ENCODE data around the gene GAS2.

GAS2 gene

GRCh38 chr11:22657101-22657694 lies 9.2 kb upstream of the GAS2 start:
- H3K9me3 Mint-ChIP-seq = no peaks in the 10 kb centered on the region
- CTCF ChIA-PET = interaction anchor here (0.7 to 1.3 kb wide), 4 partner anchors 13 to 32 kb away, joined by 3 to 7 read pairs (median 3); partner anchors contain the start of gene FANCF
- peaks cover 14% of the 10 kb centered on the region for H3K4me1 Mint-ChIP-seq
- H3K27me3 Mint-ChIP-seq = peaks cover 4% of the 10 kb centered on the region
- no peaks in the 10 kb centered on the region for H3K36me3 Mint-ChIP-seq
- no peak for DNase-seq
- no peak overlapping the region for H3K4me3 Mint-ChIP-seq
- no peak overlapping the region for H3K27ac Mint-ChIP-seq

- DNase-seq = no peak
- no peak overlapping the region for H3K27ac Mint-ChIP-seq
- no peaks in the 10 kb centered on the region for H3K9me3 Mint-ChIP-seq
- no peak overlapping the region for H3K4me3 Mint-ChIP-seq
- no peaks in the 10 kb centered on the region for H3K36me3 Mint-ChIP-seq
- H3K27me3 Mint-ChIP-seq = no peaks in the 10 kb centered on the region
- peaks cover 14% of the 10 kb centered on the region for H3K4me1 Mint-ChIP-seq
- CTCF ChIA-PET = no interaction called here
These were observed 6.6 kb upstream of the GAS2 start for GRCh38 chr11:22659783-22660182.

GRCh38 chr11:22666688-22667439 lies 453 bp downstream of the GAS2 start:
- peaks cover 41% of the 10 kb centered on the region for H3K27me3 Mint-ChIP-seq
- no peak overlapping the region for H3K27ac Mint-ChIP-seq
- H3K9me3 Mint-ChIP-seq = no peaks in the 10 kb centered on the region
- peak overlapping the region; percentile 54 for H3K4me3 Mint-ChIP-seq
- H3K36me3 Mint-ChIP-seq = no peaks in the 10 kb centered on the region
- peak; percentile 22 for DNase-seq
- peaks cover 18% of the 10 kb centered on the region for H3K4me1 Mint-ChIP-seq
- CTCF ChIA-PET = no interaction called here

DNA sequence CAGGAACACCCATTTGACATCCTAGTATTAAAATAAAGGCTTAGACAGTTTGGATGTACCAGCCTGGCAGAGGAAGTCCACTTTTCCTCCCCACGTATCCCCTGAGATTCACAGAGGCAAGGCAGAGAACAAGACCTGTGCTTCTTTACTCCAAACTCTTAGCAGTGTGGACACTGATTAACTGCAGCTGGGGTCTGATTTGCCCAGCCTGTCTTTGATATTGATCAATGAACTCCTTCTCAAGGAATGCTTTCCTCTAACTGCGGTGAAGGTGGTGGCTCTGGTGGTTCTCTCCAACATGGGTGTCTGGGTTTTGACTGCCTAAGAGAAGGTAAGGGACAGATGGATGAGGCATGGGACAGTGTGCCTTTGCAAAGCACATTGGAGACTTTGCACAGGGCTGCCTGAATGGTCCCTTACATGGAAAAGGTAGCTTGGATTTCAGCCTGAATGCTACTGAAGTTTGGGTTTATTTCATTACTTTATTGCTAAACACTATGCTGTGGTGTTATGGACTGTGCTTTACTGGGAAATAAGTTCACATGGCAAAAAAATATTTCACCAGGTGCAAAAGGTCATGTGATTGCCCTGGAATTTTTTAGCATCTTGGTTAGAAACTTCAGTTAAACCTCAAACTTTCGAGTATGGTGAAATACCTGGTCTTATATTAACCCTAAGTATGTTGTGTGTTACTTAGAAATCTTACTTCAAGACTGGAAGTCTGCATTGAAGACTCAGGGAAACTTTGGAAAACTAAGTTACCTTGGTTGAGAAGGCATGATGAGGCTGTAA lies 1.8 kb downstream of the GAS2 start:
- H3K36me3 Mint-ChIP-seq = no peaks in the 10 kb centered on the region
- CTCF ChIA-PET = no interaction called here
- peaks cover 18% of the 10 kb centered on the region for H3K4me1 Mint-ChIP-seq
- no peak overlapping the region for H3K27ac Mint-ChIP-seq
- no peak overlapping the region for H3K4me3 Mint-ChIP-seq
- H3K27me3 Mint-ChIP-seq = peaks cover 41% of the 10 kb centered on the region
- DNase-seq = no peak
- H3K9me3 Mint-ChIP-seq = no peaks in the 10 kb centered on the region

DNA sequence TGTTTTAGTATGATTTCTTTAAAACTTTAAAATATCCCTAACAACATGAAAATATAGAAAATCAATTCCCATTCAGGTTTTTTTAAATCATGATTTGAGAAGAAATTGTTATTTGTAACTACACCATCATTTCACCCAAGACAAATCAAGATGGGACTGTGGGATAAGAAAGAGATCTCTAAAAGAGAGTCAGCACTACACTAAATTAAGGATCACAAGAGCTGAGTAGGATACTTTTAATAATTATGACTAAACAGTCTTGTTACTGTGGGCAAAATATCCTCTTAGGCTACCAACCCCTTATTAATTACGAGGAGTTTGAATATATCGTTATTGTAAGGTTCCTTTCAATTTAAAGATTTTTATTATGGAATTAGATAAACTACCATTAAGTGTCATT lies 3.0 kb downstream of the GAS2 start:
- no peak for DNase-seq
- no peaks in the 10 kb centered on the region for H3K9me3 Mint-ChIP-seq
- H3K4me3 Mint-ChIP-seq = no peak overlapping the region
- CTCF ChIA-PET = interaction anchor here (1.5 kb wide), 1 partner anchor 61 kb away, joined by 4 read pairs; no protein-coding TSS in a partner anchor
- H3K4me1 Mint-ChIP-seq = peaks cover 18% of the 10 kb centered on the region
- no peaks in the 10 kb centered on the region for H3K36me3 Mint-ChIP-seq
- no peak overlapping the region for H3K27ac Mint-ChIP-seq
- H3K27me3 Mint-ChIP-seq = peaks cover 41% of the 10 kb centered on the region

DNA sequence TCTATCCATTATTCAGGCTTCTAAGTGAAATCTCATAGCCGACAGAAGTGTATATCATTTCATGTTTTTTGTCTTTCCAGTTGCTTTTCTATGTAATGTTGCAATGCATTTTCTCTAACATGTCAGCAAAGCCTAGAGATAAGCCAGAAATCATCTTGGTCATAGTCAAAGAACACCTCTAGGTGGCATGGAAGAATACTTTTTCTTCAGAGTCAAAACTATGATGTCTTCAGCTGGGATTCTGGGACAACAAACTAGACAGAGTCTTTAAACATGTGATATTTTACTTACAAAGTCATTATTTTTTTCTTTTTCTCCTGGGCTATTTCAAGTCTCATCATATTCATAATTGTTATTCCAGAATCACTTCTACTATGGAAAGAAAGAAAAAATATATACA lies 4.4 kb downstream of the GAS2 start:
- H3K27me3 Mint-ChIP-seq = peaks cover 40% of the 10 kb centered on the region
- no peak overlapping the region for H3K27ac Mint-ChIP-seq
- peaks cover 17% of the 10 kb centered on the region for H3K4me1 Mint-ChIP-seq
- CTCF ChIA-PET = interaction anchor here (0.6 to 2.1 kb wide), 8 partner anchors 14 to 116 kb away, joined by 3 to 25 read pairs (median 4); no protein-coding TSS in a partner anchor
- no peak overlapping the region for H3K4me3 Mint-ChIP-seq
- no peaks in the 10 kb centered on the region for H3K9me3 Mint-ChIP-seq
- no peaks in the 10 kb centered on the region for H3K36me3 Mint-ChIP-seq
- DNase-seq = no peak

DNA sequence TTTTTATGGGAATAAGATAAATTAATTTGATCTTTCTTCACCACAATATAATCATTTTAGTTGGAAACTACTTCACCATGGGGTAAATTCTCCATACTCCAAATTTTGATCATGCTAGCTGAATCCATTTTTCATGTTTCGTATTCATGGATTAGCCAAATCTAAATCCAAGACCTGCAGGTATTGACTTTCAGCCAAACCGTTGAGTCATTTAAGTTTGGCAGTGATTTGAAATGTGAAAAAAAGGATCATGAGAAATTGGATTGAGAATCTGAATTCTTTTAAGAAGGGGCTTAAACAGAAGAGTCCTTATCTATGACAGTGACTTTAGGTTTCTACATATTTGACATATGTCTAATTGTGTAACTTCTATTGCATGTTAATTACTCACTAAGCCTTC lies 5.3 kb downstream of the GAS2 start:
- CTCF ChIA-PET = interaction anchor here (1.0 to 2.1 kb wide), 4 partner anchors 47 to 115 kb away, joined by 3 to 25 read pairs (median 6); no protein-coding TSS in a partner anchor
- H3K36me3 Mint-ChIP-seq = no peaks in the 10 kb centered on the region
- no peak for DNase-seq
- H3K4me1 Mint-ChIP-seq = peaks cover 10% of the 10 kb centered on the region
- no peaks in the 10 kb centered on the region for H3K9me3 Mint-ChIP-seq
- no peak overlapping the region for H3K4me3 Mint-ChIP-seq
- peaks cover 31% of the 10 kb centered on the region for H3K27me3 Mint-ChIP-seq
- no peak overlapping the region for H3K27ac Mint-ChIP-seq

DNA sequence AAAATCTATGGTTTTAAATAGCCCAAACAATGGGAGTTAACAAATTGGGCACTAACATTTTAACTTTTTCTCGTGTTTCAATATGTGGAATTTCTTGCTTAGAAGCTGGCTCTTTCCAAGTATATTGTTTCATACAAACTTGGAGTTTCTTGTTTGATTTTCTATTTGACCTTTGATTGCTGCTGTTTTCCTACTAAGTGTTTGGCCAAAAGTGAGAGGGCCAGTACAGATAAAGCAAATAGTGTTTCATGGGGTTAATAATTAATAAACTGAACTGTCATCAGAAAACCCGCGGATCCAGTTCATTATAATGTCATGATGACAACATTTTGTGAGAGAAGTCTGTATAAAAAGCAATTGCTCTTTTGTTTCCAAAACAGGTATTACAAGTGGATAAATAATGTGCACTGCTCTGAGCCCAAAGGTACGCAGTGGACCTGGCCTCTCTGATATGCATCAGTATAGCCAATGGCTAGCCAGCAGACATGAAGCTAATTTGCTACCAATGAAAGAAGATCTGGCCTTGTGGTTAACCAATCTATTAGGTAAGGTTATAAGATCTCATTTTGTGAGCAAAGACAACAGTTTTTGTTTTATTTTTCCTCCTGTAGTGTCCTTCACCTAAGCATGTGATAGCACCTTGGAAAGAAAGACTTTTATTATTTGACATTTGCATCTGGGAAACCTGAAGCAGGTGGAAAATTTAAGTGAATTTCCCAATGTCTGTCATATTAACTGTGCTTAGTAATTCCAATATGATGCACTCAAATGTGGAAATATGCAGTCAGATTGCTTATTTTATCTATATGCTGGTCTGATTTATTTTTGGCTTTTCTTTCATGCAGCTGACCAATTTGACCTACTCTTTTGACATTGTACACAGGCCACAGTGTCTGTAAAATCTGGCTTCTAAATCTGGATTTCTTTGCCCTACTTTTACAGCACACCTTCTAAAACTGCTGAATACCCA lies 8.3 kb downstream of the GAS2 start:
- Mint-ChIP-seq H3K27ac (no peak overlapping the region), H3K36me3 (no peaks in the 10 kb centered on the region), H3K27me3 (peaks cover 9% of the 10 kb centered on the region), H3K9me3 (no peaks in the 10 kb centered on the region), H3K4me3 (no peak overlapping the region), H3K4me1 (no peaks in the 10 kb centered on the region)
- CTCF ChIA-PET = no interaction called here
- no peak for DNase-seq

GRCh38 chr11:22677153-22677903 lies 10.9 kb downstream of the GAS2 start:
- Mint-ChIP-seq H3K36me3 (no peaks in the 10 kb centered on the region), H3K4me3 (no peak overlapping the region), H3K9me3 (no peaks in the 10 kb centered on the region), H3K27me3 (no peaks in the 10 kb centered on the region), H3K27ac (no peak overlapping the region), H3K4me1 (no peaks in the 10 kb centered on the region)
- CTCF ChIA-PET = interaction anchor here (0.6 kb wide), 1 partner anchor 12 kb away, joined by 3 read pairs; no protein-coding TSS in a partner anchor
- DNase-seq = no peak

DNA sequence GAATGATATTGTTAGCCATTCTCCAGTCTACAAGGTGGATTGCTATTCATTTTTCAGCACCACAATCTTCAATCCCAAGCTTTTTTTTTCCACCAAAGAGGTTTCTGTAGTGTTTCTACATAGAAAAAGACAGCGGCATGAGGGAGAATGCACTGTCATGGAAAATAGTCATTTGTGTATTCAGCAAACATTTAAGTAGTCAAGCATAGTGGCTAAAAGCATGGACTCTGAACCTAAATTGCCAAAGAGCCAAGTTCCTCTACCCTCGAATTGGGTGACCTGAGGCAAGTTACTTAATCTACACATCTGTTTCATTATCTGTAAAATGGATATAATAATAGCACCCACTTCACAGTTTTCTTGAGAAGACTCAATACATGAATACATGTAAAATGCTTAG lies 14.2 kb downstream of the GAS2 start:
- CTCF ChIA-PET = no interaction called here
- H3K9me3 Mint-ChIP-seq = no peaks in the 10 kb centered on the region
- H3K4me1 Mint-ChIP-seq = no peaks in the 10 kb centered on the region
- H3K36me3 Mint-ChIP-seq = no peaks in the 10 kb centered on the region
- H3K27ac Mint-ChIP-seq = no peak overlapping the region
- peaks cover 3% of the 10 kb centered on the region for H3K27me3 Mint-ChIP-seq
- DNase-seq = no peak
- H3K4me3 Mint-ChIP-seq = no peak overlapping the region

DNA sequence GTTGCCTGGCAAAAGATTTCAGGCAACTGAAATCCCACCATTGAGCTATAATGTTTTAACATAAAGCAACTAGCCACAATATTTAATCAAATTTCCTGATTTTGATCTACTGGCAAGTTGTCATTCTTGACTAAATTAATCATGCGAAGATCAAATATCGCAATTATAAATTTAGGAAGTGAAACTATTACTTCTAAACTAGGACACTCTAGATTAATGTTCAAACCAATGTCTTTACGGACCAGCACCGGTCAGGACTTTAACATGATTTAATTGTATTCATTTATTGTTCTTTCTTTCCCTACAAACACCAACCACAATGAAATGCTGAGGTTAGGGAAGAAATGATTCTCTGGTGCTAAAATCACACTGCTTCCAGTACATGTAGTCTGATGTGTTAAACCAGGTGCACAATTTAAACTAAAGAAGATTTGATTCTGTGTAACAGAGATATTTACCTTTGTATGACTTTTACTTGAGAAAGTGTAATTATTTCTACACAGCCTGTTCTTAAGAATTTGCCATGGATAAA lies 14.9 kb downstream of the GAS2 start:
- CTCF ChIA-PET = no interaction called here
- peaks cover 3% of the 10 kb centered on the region for H3K27me3 Mint-ChIP-seq
- DNase-seq = no peak
- H3K9me3 Mint-ChIP-seq = no peaks in the 10 kb centered on the region
- no peaks in the 10 kb centered on the region for H3K4me1 Mint-ChIP-seq
- H3K27ac Mint-ChIP-seq = no peak overlapping the region
- no peaks in the 10 kb centered on the region for H3K36me3 Mint-ChIP-seq
- no peak overlapping the region for H3K4me3 Mint-ChIP-seq

DNA sequence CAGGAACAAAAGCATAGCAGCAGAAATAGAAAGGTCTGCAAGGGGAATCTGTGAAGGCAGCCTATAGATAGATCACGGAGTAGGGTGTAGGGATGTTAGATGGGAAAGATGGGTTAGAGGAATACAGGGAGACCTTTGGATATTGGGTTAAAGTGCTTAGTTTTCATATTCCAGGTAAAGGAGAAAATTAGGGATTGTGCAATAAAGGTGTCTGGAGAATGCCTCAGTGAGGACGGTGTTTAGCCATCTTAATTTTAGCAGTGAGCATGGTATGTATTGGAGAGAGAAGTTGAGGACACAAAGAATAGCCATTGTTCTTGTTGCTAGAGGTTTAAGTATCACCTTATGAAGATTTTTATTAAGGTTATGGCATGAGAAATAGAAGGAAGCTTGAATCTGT lies 17.7 kb downstream of the GAS2 start:
- Mint-ChIP-seq H3K27ac (no peak overlapping the region), H3K36me3 (no peaks in the 10 kb centered on the region), H3K9me3 (no peaks in the 10 kb centered on the region), H3K27me3 (peaks cover 3% of the 10 kb centered on the region), H3K4me1 (no peaks in the 10 kb centered on the region), H3K4me3 (no peak overlapping the region)
- CTCF ChIA-PET = no interaction called here
- no peak for DNase-seq

DNA sequence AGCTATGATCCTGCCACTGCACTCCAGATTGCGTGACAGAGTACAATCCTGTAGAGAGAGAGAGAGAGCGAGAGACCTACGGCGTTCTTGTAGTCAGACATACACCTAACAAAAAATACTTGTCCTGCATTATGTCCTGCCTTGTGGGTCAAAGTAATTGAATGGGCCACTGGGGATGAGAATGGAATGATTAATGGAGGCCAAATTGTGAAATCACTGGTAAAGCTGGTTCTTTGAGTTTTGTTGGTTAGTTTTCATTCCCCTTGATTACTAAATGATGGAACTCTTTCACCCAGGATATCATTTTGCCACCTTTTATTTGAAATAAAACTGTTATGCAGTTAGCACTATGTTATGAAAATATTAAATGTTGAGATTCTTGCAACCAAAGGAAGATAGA lies 18.7 kb downstream of the GAS2 start:
- no peak overlapping the region for H3K4me3 Mint-ChIP-seq
- H3K27ac Mint-ChIP-seq = no peak overlapping the region
- DNase-seq = no peak
- CTCF ChIA-PET = no interaction called here
- H3K9me3 Mint-ChIP-seq = no peaks in the 10 kb centered on the region
- no peaks in the 10 kb centered on the region for H3K36me3 Mint-ChIP-seq
- H3K4me1 Mint-ChIP-seq = no peaks in the 10 kb centered on the region
- H3K27me3 Mint-ChIP-seq = peaks cover 3% of the 10 kb centered on the region

Measured in activated naive CD4-positive, alpha-beta T cell treated with anti-CD3 and anti-CD28 coated beads, Interleukin-2, amount 10 ng/mL, durations not matched to agents 7 days and 5 days (primary cell).